Measurements from ENCODE around the gene RIT2.
"Not testable (repeated sequence)": the region's sequence is repeated elsewhere in the genome, so short reads cannot be mapped to it uniquely, and the experiment has no call there.

Gene RIT2

GRCh38 chr18:42821492-42821891 is 294.0 kb downstream of the RIT2 start:
- no peak for DNase-seq

- DNase-seq = no peak
Observed at GRCh38 chr18:42814618-42815017, 300.9 kb downstream of the RIT2 start.

GRCh38 chr18:42814184-42814583 is 301.3 kb downstream of the RIT2 start:
- DNase-seq = no peak

GRCh38 chr18:42813570-42813969 is 301.9 kb downstream of the RIT2 start:
- no peak for DNase-seq

- no peak for DNase-seq
Observed at GRCh38 chr18:42807887-42808286, 307.6 kb downstream of the RIT2 start.

GRCh38 chr18:42801706-42802105 is 313.8 kb downstream of the RIT2 start:
- no peak for DNase-seq

- no peak for DNase-seq
Observed at GRCh38 chr18:42798606-42799170, 316.8 kb downstream of the RIT2 start.

GRCh38 chr18:42795213-42795789 is 320.2 kb downstream of the RIT2 start:
- DNase-seq = not testable (repeated sequence)

- DNase-seq = no peak
Observed at GRCh38 chr18:42792731-42793130, 322.8 kb downstream of the RIT2 start.

- no peak for DNase-seq
Observed at GRCh38 chr18:42784632-42785031, 330.9 kb downstream of the RIT2 start.

GRCh38 chr18:42782929-42783328 is 332.6 kb downstream of the RIT2 start:
- no peak for DNase-seq

- no peak for DNase-seq
Observed at GRCh38 chr18:42781298-42781815, 334.1 kb downstream of the RIT2 start.

GRCh38 chr18:42780171-42780570 is 335.3 kb downstream of the RIT2 start:
- no peak for DNase-seq

- DNase-seq = no peak
Observed at GRCh38 chr18:42778445-42779042, 336.9 kb downstream of the RIT2 start.

GRCh38 chr18:42778024-42778423 is 337.5 kb downstream of the RIT2 start:
- no peak for DNase-seq

GRCh38 chr18:42773870-42774269 is 341.6 kb downstream of the RIT2 start:
- DNase-seq = no peak

- DNase-seq = no peak
Observed at GRCh38 chr18:42771936-42772335, 343.5 kb downstream of the RIT2 start.

- DNase-seq = no peak
Observed at GRCh38 chr18:42765302-42765701, 350.2 kb downstream of the RIT2 start.

GRCh38 chr18:42760290-42760689 is 355.2 kb downstream of the RIT2 start:
- DNase-seq = no peak

- DNase-seq = no peak
Observed at GRCh38 chr18:42758852-42759251, 356.6 kb downstream of the RIT2 start.

GRCh38 chr18:42756214-42756613 is 359.3 kb downstream of the RIT2 start:
- DNase-seq = no peak

- no peak for DNase-seq
Observed at GRCh38 chr18:42752916-42753315, 362.6 kb downstream of the RIT2 start.

- no peak for DNase-seq
Observed at GRCh38 chr18:42746794-42747193, 368.7 kb downstream of the RIT2 start.

- no peak for DNase-seq
Observed at GRCh38 chr18:42745931-42746330, 369.6 kb downstream of the RIT2 start.

GRCh38 chr18:42745171-42745570 is 370.3 kb downstream of the RIT2 start:
- no peak for DNase-seq
